Measurements from ENCODE around the gene MST1R. TPM values are rescaled to one million over a fixed set of nuclear protein-coding genes. Genes with fewer than 3 reads are reported as not detected.

MST1R gene
- polyA plus RNA-seq, 1 donor (not counting 4 experiments of a cell fraction or from before 2014, with no cell fraction given) = 106 TPM

- DNase-seq (ENCODE audit: low read depth, low spot score) = no peak
- Histone ChIP-seq H3K9ac (ENCODE audit: control insufficient read depth, extremely low read depth, insufficient read depth, low read length) (no peak overlapping the region), H3K9me3 (ENCODE audit: control insufficient read depth, low read depth, low read length) (no peaks in the 10 kb centered on the region), H3K4me2 (ENCODE audit: control insufficient read depth, extremely low read depth, insufficient read depth, low read depth, low read length) (no peak overlapping the region), H3K27me3 (ENCODE audit: control insufficient read depth, extremely low read depth, insufficient read depth, low read length) (no peaks in the 10 kb centered on the region), H2AFZ (ENCODE audit: control insufficient read depth, low read length) (no peak overlapping the region), H3K4me1 (ENCODE audit: control insufficient read depth, extremely low read depth, insufficient read depth, low read length) (no peaks in the 10 kb centered on the region), H3K9me1 (ENCODE audit: control insufficient read depth, extremely low read depth, insufficient read depth, low read length) (peaks cover 3% of the 10 kb centered on the region), H4K20me1 (ENCODE audit: control insufficient read depth, extremely low read depth, insufficient read depth, low read length) (peaks cover 9% of the 10 kb centered on the region), H3K27ac (ENCODE audit: control insufficient read depth, insufficient read depth, low read length) (no peak overlapping the region), H3K4me3 (ENCODE audit: control insufficient read depth in 2 of 3, extremely low read depth in 1 of 3, insufficient read depth in 2 of 3, low read depth in 1 of 3, low read length in 3 of 3) (no peak overlapping the region), H3K36me3 (ENCODE audit: control insufficient read depth in 2 of 2, extremely low read depth in 1 of 2, insufficient read depth in 2 of 2, low read length in 2 of 2) (peaks cover 0 to 8% of the 10 kb centered on the region in 2 experiments), H3K79me2 (ENCODE audit: control insufficient read depth, insufficient read depth, low read length) (no peaks in the 10 kb centered on the region)
- TF ChIP-seq EZH2 (IDR thresholded peaks at IDR 0.05; ENCODE audit: low read length) = no peak
- no peak for TF ChIP-seq CTCF (optimal IDR thresholded peaks at IDR 0.05 in 1 of 3, IDR thresholded peaks at IDR 0.05 in 1 of 3, conservative IDR thresholded peaks at IDR 0.05 in 1 of 3; ENCODE audit: extremely low read depth in 1 of 3, insufficient read depth in 2 of 3, low read length in 3 of 3)
- no peak for FAIRE-seq
- dilution Hi-C loops (cut with MboI; ENCODE audit: extremely low pct_ligation_motif_present, low sequenced_read_pairs) = no loop called here
Measured at GRCh38 chr3:49880581-49881315, 22.9 kb downstream of the MST1R start.

GRCh38 chr3:49879721-49880120, 24.0 kb downstream of the MST1R start:
- peaks cover 3% of the 10 kb centered on the region for H3K9me1 ChIP-seq (ENCODE audit: control insufficient read depth, extremely low read depth, insufficient read depth, low read length)
- dilution Hi-C loops (cut with MboI; ENCODE audit: extremely low pct_ligation_motif_present, low sequenced_read_pairs) = no loop called here
- no peak overlapping the region for H3K27ac ChIP-seq (ENCODE audit: control insufficient read depth, insufficient read depth, low read length)
- no peaks in the 10 kb centered on the region for H3K9me3 ChIP-seq (ENCODE audit: control insufficient read depth, low read depth, low read length)
- no peak overlapping the region for H3K9ac ChIP-seq (ENCODE audit: control insufficient read depth, extremely low read depth, insufficient read depth, low read length)
- no peaks in the 10 kb centered on the region for H3K79me2 ChIP-seq (ENCODE audit: control insufficient read depth, insufficient read depth, low read length)
- no peaks in the 10 kb centered on the region for H3K4me1 ChIP-seq (ENCODE audit: control insufficient read depth, extremely low read depth, insufficient read depth, low read length)
- no peak overlapping the region for H2AFZ ChIP-seq (ENCODE audit: control insufficient read depth, low read length)
- H3K4me3 ChIP-seq (ENCODE audit: control insufficient read depth in 2 of 3, extremely low read depth in 1 of 3, insufficient read depth in 2 of 3, low read depth in 1 of 3, low read length in 3 of 3) = no peak overlapping the region
- peaks cover 8% of the 10 kb centered on the region for H3K27me3 ChIP-seq (ENCODE audit: control insufficient read depth, extremely low read depth, insufficient read depth, low read length)
- H3K4me2 ChIP-seq (ENCODE audit: control insufficient read depth, extremely low read depth, insufficient read depth, low read depth, low read length) = no peak overlapping the region
- no peak for FAIRE-seq
- peaks cover 0 to 1% of the 10 kb centered on the region in 2 experiments for H3K36me3 ChIP-seq (ENCODE audit: control insufficient read depth in 2 of 2, extremely low read depth in 1 of 2, insufficient read depth in 2 of 2, low read length in 2 of 2)
- peaks cover 9% of the 10 kb centered on the region for H4K20me1 ChIP-seq (ENCODE audit: control insufficient read depth, extremely low read depth, insufficient read depth, low read length)
- TF ChIP-seq EZH2 (IDR thresholded peaks at IDR 0.05; ENCODE audit: low read length) (no peak), CTCF (optimal IDR thresholded peaks at IDR 0.05 in 1 of 3, IDR thresholded peaks at IDR 0.05 in 1 of 3, conservative IDR thresholded peaks at IDR 0.05 in 1 of 3; ENCODE audit: extremely low read depth in 1 of 3, insufficient read depth in 2 of 3, low read length in 3 of 3) (no peak)
- no peak for DNase-seq (ENCODE audit: low read depth, low spot score)

Measured in keratinocyte (primary cell).